GM23248 (cell line): ENCODE measurements around the gene ITGA11.

Source experiments
- EZH2 ChIP-seq: fragments of 200-600 bp; sonication (generic); IDR thresholded peaks from 2 replicates; pipeline ENCODE4 v1.6.1; 2018; ENCODE audit warnings: antibody characterized with exemption, mild to moderate bottlenecking; ENCODE audit not compliant: insufficient read depth, poor library complexity, severe bottlenecking
- EZH2phosphoT487 ChIP-seq: fragments of 200-600 bp; sonication (generic); IDR thresholded peaks from 2 replicates; pipeline ENCODE4 v1.6.1; 2018; ENCODE audit warnings: antibody characterized with exemption, moderate library complexity, mild to moderate bottlenecking, low read depth; ENCODE audit not compliant: insufficient read depth

- TF ChIP-seq EZH2phosphoT487 (no peak), EZH2 (no peak)
Observed at GRCh38 chr15:68407141-68407885, 24.6 kb downstream of the ITGA11 start.
